Esophagus squamous epithelium (tissue), 4 donors: ENCODE results near the gene PRCC.

Experiments used
- POLR2A ChIP-seq, 4 donors: fragments of 450-650 bp; IDR thresholded peaks; one replicate each; pipeline ENCODE4 v1.6.1; 2017; ENCODE audit warnings: antibody characterized with exemption in 4 of 4, mild to moderate bottlenecking in 4 of 4, moderate library complexity in 3 of 4
- TF ChIP-seq, protein P1 (sequence below), 6 experiments: fragments of 450-650 bp in 4 of 6; fragments of 200-600 bp in 2 of 6; sonication (generic) in 2 of 6; IDR thresholded peaks; one replicate each; pipeline ENCODE4 v1.5.1; 2016 to 2019; ENCODE audit warnings: antibody characterized with exemption in 6 of 6, mild to moderate bottlenecking in 4 of 6, moderate library complexity in 4 of 6

DNA sequence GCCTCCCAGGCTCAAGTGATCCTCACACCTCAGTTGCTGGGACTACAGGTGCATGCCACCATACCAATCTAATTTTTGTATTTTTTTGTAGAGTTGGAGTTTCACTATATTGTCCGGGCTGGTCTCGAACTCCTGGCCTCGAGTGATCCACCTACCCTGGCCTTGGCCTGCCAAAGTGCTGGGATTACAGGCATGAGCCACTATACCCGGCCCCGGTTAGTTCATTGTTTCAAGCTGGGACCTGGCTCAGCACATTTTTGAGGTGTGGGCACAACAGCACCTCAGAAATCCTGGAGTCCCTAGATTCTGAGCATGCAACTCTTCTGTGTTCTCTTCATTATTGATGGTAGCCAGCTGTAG lies 28.0 kb downstream of the PRCC start:
- TF ChIP-seq, protein P1, sequence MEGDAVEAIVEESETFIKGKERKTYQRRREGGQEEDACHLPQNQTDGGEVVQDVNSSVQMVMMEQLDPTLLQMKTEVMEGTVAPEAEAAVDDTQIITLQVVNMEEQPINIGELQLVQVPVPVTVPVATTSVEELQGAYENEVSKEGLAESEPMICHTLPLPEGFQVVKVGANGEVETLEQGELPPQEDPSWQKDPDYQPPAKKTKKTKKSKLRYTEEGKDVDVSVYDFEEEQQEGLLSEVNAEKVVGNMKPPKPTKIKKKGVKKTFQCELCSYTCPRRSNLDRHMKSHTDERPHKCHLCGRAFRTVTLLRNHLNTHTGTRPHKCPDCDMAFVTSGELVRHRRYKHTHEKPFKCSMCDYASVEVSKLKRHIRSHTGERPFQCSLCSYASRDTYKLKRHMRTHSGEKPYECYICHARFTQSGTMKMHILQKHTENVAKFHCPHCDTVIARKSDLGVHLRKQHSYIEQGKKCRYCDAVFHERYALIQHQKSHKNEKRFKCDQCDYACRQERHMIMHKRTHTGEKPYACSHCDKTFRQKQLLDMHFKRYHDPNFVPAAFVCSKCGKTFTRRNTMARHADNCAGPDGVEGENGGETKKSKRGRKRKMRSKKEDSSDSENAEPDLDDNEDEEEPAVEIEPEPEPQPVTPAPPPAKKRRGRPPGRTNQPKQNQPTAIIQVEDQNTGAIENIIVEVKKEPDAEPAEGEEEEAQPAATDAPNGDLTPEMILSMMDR (IDR thresholded peaks at IDR 0.05), result no peak
- TF ChIP-seq POLR2A (IDR thresholded peaks at IDR 0.05), result no peak
